Thyroid gland (tissue), 4 donors: ENCODE results near the gene FGGY.
"Not testable (repeated sequence)": the region's sequence is repeated elsewhere in the genome, so short reads cannot be mapped to it uniquely, and the experiment has no call there.

Experiments
- CTCF ChIP-seq, 6 experiments: fragments of 200-600 bp in 3 of 6; fragments of 450-650 bp in 3 of 6; sonication (generic) in 3 of 6; IDR thresholded peaks; one replicate each; pipeline ENCODE4 v1.5.1; 2016 to 2019; ENCODE audit warnings: antibody characterized with exemption in 6 of 6, mild to moderate bottlenecking in 2 of 6, inconsistent platforms in 1 of 6, moderate library complexity in 1 of 6
- POLR2A ChIP-seq, 2 donors: fragments of 450-650 bp; IDR thresholded peaks; one replicate each; pipeline ENCODE4 v1.6.1; 2017; ENCODE audit warnings: antibody characterized with exemption in 2 of 2, mild to moderate bottlenecking in 2 of 2, moderate library complexity in 1 of 2

DNA sequence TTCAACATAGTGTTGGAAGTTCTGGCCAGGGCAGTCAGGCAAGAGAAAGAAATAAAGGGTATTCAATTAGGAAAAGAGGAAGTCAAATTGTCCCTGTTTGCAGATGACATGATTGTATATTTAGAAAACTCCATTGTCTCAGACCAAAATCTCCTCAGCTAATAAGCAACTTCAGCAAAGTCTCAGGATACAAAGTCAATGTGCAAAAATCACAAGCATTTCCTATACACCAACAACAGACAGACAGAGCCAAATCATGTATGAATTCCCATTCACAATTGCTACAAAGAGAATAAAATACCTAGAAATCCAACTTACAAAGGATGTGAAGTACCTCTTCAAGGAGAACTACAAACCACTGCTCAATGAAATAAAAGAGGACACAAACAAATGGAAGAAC lies 168.6 kb downstream of the FGGY start:
- not testable (repeated sequence) for TF ChIP-seq CTCF, POLR2A (IDR thresholded peaks at IDR 0.05)
